HK-2 (cell line): ENCODE results near the gene MICU1.

ENCODE experiments used
- DNase-seq: peaks from one replicate; pipeline ENCODE4 v3.0.0-alpha.2; 2018; ENCODE audit not compliant: unreplicated experiment

Gene MICU1

GRCh38 chr10:72630144-72630543, 4.3 kb upstream of the MICU1 start:
- no peak for DNase-seq

- no peak for DNase-seq
Observed at GRCh38 chr10:72626444-72626754, 520 bp upstream of the MICU1 start.

- no peak for DNase-seq
Observed at GRCh38 chr10:72625276-72625607, 637 bp downstream of the MICU1 start.

GRCh38 chr10:72622271-72622670, 3.6 kb downstream of the MICU1 start:
- no peak for DNase-seq

GRCh38 chr10:72616716-72617115, 9.2 kb downstream of the MICU1 start:
- DNase-seq, result no peak

- no peak for DNase-seq
Observed at GRCh38 chr10:72615970-72616369, 9.9 kb downstream of the MICU1 start.

- no peak for DNase-seq
Observed at GRCh38 chr10:72612203-72612826, 13.6 kb downstream of the MICU1 start.

- no peak for DNase-seq
Observed at GRCh38 chr10:72611783-72612182, 14.1 kb downstream of the MICU1 start.

- DNase-seq, result no peak
Observed at GRCh38 chr10:72610466-72610865, 15.4 kb downstream of the MICU1 start.

- no peak for DNase-seq
Observed at GRCh38 chr10:72605122-72605521, 20.8 kb downstream of the MICU1 start.

- DNase-seq, result no peak
Observed at GRCh38 chr10:72601144-72601543, 24.7 kb downstream of the MICU1 start.

GRCh38 chr10:72598769-72599701, 26.8 kb downstream of the MICU1 start:
- DNase-seq, result no peak

GRCh38 chr10:72597897-72598296, 28.0 kb downstream of the MICU1 start:
- no peak for DNase-seq

- no peak for DNase-seq
Observed at GRCh38 chr10:72595436-72595835, 30.4 kb downstream of the MICU1 start.

GRCh38 chr10:72593963-72594362, 31.9 kb downstream of the MICU1 start:
- no peak for DNase-seq

- no peak for DNase-seq
Observed at GRCh38 chr10:72588266-72588665, 37.6 kb downstream of the MICU1 start.

GRCh38 chr10:72587568-72587967, 38.3 kb downstream of the MICU1 start:
- no peak for DNase-seq

GRCh38 chr10:72574636-72575035, 51.2 kb downstream of the MICU1 start:
- no peak for DNase-seq

- no peak for DNase-seq
Observed at GRCh38 chr10:72573079-72573478, 52.8 kb downstream of the MICU1 start.

GRCh38 chr10:72567889-72568640, 57.8 kb downstream of the MICU1 start:
- no peak for DNase-seq

GRCh38 chr10:72567421-72567820, 58.5 kb downstream of the MICU1 start:
- DNase-seq, result peak; percentile 63

- DNase-seq, result no peak
Observed at GRCh38 chr10:72564596-72564995, 61.3 kb downstream of the MICU1 start.
